SJSA1 (cell line): ENCODE results near the gene DPEP3. TPM values are rescaled to one million over a fixed set of nuclear protein-coding genes. Genes with fewer than 3 reads are reported as not detected.
A peak's percentile ranks its signal among the peaks of the same experiment; 100 is the strongest.
"Not testable (repeated sequence)": the region's sequence is repeated elsewhere in the genome, so short reads cannot be mapped to it uniquely, and the experiment has no call there.

Source experiments
- DNase-seq, 2 experiments: peaks; one replicate each; pipeline ENCODE4 v3.0.0-alpha.2; 2015 to 2020; ENCODE audit warnings: low spot score in 2 of 2, low read depth in 1 of 2
- H3K27ac ChIP-seq: fragments of 250-450 bp; sonication (Bioruptor Pico); 2 replicates; pipeline ENCODE4 v1.5.1; 2020; ENCODE audit warnings: mild to moderate bottlenecking, moderate library complexity
- H3K27me3 ChIP-seq: fragments of 250-450 bp; sonication (Bioruptor Pico); replicated peaks from 2 replicates; pipeline ENCODE4 v1.5.1; 2020; ENCODE audit warnings: mild to moderate bottlenecking, moderate library complexity
- H3K36me3 ChIP-seq: fragments of 250-450 bp; sonication (Bioruptor Pico); 2 replicates; pipeline ENCODE4 v1.5.1; 2020; ENCODE audit warnings: mild to moderate bottlenecking
- H3K4me1 ChIP-seq: fragments of 250-450 bp; sonication (Bioruptor Pico); replicated peaks from 2 replicates; pipeline ENCODE4 v1.6.1; 2021; ENCODE audit warnings: mild to moderate bottlenecking
- H3K4me3 ChIP-seq: fragments of 250-450 bp; sonication (Bioruptor Pico); 2 replicates; pipeline ENCODE4 v1.5.1; 2020; ENCODE audit warnings: mild to moderate bottlenecking
- H3K9me3 ChIP-seq: fragments of 250-450 bp; sonication (Bioruptor Pico); replicated peaks from 2 replicates; pipeline ENCODE4 v1.5.1; 2020; ENCODE audit warnings: mild to moderate bottlenecking
- total RNA-seq: library from RNA; depleted of rRNA; stranded (reverse); fragments of >200 nt; shearing (Covaris generic); gene quantifications from 2 replicates; pipeline ENCODE4 v1.2.3, GENCODE V29; 2014; rRNA removed

The DPEP3 gene
- not detected in 2 replicates for total RNA-seq

GRCh38 chr16:67979955-67980678 is at the start of gene DPEP3:
DPEP3 (minus strand) TSS chr16:67980499; CDS start chr16:67980380, 119 bp downstream.
- Histone ChIP-seq H3K27me3 (no peaks in the 10 kb centered on the region), H3K9me3 (no peaks in the 10 kb centered on the region; the same call in 1 of the 2 replicates), H3K4me3 (no peak within 1 kb of the TSS), H3K4me1 (peaks cover 5% of the 10 kb centered on the region), H3K27ac (no peak within 1 kb of the TSS), H3K36me3 (no peaks in the 10 kb centered on the region)
- no peak for DNase-seq

- H3K4me3 ChIP-seq: no peak overlapping the region
- no peaks in the 10 kb centered on the region for H3K27me3 ChIP-seq
- peaks cover 34% of the 10 kb centered on the region for H3K4me1 ChIP-seq
- H3K9me3 ChIP-seq: no peaks in the 10 kb centered on the region
- H3K36me3 ChIP-seq: peaks cover 25% of the 10 kb centered on the region
- H3K27ac ChIP-seq: no peak overlapping the region
- no peak for DNase-seq
Measured at GRCh38 chr16:68028996-68029395, 48.7 kb upstream of the DPEP3 start.

GRCh38 chr16:68022728-68023537 is 42.6 kb upstream of the DPEP3 start, which contains the start of the genes DDX28 and DUS2:
DDX28 (minus strand) TSS chr16:68023232; CDS start chr16:68023202, 30 bp downstream.
DUS2 (plus strand) TSS chr16:68023284; CDS start chr16:68038024, 14,740 bp downstream.
- H3K27ac ChIP-seq: peak within 1 kb of the TSS; percentile 72
- peaks cover 20% of the 10 kb centered on the region for H3K4me1 ChIP-seq
- peaks cover 41% of the 10 kb centered on the region for H3K36me3 ChIP-seq
- peak within 1 kb of the TSS; percentile 93 for H3K4me3 ChIP-seq
- H3K27me3 ChIP-seq: no peaks in the 10 kb centered on the region
- peak; percentile 91 to 93 for DNase-seq
- H3K9me3 ChIP-seq: no peaks in the 10 kb centered on the region

- DNase-seq: no peak
- H3K4me3 ChIP-seq: peak overlapping the region; percentile 93
- no peaks in the 10 kb centered on the region for H3K27me3 ChIP-seq
Measured at GRCh38 chr16:68022278-68022727, 42.0 kb upstream of the DPEP3 start.

GRCh38 chr16:68021490-68021889 is 41.2 kb upstream of the DPEP3 start:
- H3K4me3 ChIP-seq: no peak overlapping the region
- no peak for DNase-seq
- no peaks in the 10 kb centered on the region for H3K27me3 ChIP-seq
- H3K4me1 ChIP-seq: peaks cover 22% of the 10 kb centered on the region
- no peak overlapping the region for H3K27ac ChIP-seq
- H3K9me3 ChIP-seq: no peaks in the 10 kb centered on the region
- H3K36me3 ChIP-seq: peaks cover 36% of the 10 kb centered on the region

More at GRCh38 chr16:68022278-68022727, 42.0 kb upstream of the DPEP3 start:
- peaks cover 37% of the 10 kb centered on the region for H3K36me3 ChIP-seq
- peak overlapping the region; percentile 72 for H3K27ac ChIP-seq
- peaks cover 20% of the 10 kb centered on the region for H3K4me1 ChIP-seq
- no peaks in the 10 kb centered on the region for H3K9me3 ChIP-seq

GRCh38 chr16:68019167-68019680 is 38.9 kb upstream of the DPEP3 start:
- H3K4me1 ChIP-seq: peaks cover 22% of the 10 kb centered on the region
- no peak for DNase-seq
- no peak overlapping the region for H3K27ac ChIP-seq
- no peak overlapping the region for H3K4me3 ChIP-seq
- H3K36me3 ChIP-seq: peaks cover 27% of the 10 kb centered on the region
- H3K9me3 ChIP-seq: no peaks in the 10 kb centered on the region
- no peaks in the 10 kb centered on the region for H3K27me3 ChIP-seq

- no peak for DNase-seq
- Histone ChIP-seq H3K27me3 (no peaks in the 10 kb centered on the region), H3K4me1 (peaks cover 4% of the 10 kb centered on the region; the same call in 1 of the 2 replicates), H3K4me3 (no peak within 1 kb of the TSS), H3K36me3 (no peaks in the 10 kb centered on the region), H3K9me3 (no peaks in the 10 kb centered on the region), H3K27ac (no peak within 1 kb of the TSS)
Measured at GRCh38 chr16:68015681-68016080, 35.4 kb upstream of the DPEP3 start, which contains the start of gene DPEP2NB. DPEP2NB (minus strand) TSS chr16:68015911; CDS start chr16:68015770, 141 bp downstream.

GRCh38 chr16:68013440-68013839 is 33.1 kb upstream of the DPEP3 start:
- Histone ChIP-seq H3K4me3 (no peak overlapping the region), H3K4me1 (peaks cover 4% of the 10 kb centered on the region; the same call in 1 of the 2 replicates), H3K36me3 (no peaks in the 10 kb centered on the region), H3K27me3 (no peaks in the 10 kb centered on the region), H3K9me3 (no peaks in the 10 kb centered on the region), H3K27ac (no peak overlapping the region)
- no peak for DNase-seq

- H3K27me3 ChIP-seq, H3K27ac ChIP-seq, DNase-seq, H3K4me1 ChIP-seq, H3K9me3 ChIP-seq, H3K36me3 ChIP-seq, H3K4me3 ChIP-seq: not testable (repeated sequence)
Measured at GRCh38 chr16:68009872-68010271, 29.6 kb upstream of the DPEP3 start.

- Histone ChIP-seq H3K36me3 (no peaks in the 10 kb centered on the region), H3K27ac (no peak overlapping the region), H3K27me3 (no peaks in the 10 kb centered on the region), H3K9me3 (no peaks in the 10 kb centered on the region), H3K4me1 (no peaks in the 10 kb centered on the region), H3K4me3 (no peak overlapping the region)
- no peak for DNase-seq
Measured at GRCh38 chr16:68009157-68009735, 28.9 kb upstream of the DPEP3 start.

GRCh38 chr16:68005786-68006286 is 25.5 kb upstream of the DPEP3 start:
- no peak overlapping the region for H3K27ac ChIP-seq
- no peaks in the 10 kb centered on the region for H3K36me3 ChIP-seq
- DNase-seq: no peak
- H3K4me3 ChIP-seq: no peak overlapping the region
- no peaks in the 10 kb centered on the region for H3K9me3 ChIP-seq
- H3K27me3 ChIP-seq: no peaks in the 10 kb centered on the region
- H3K4me1 ChIP-seq: no peaks in the 10 kb centered on the region; the same call in 1 of the 2 replicates

GRCh38 chr16:68005211-68005610 is 24.9 kb upstream of the DPEP3 start:
- no peak overlapping the region for H3K27ac ChIP-seq
- H3K4me3 ChIP-seq: no peak overlapping the region
- DNase-seq: no peak
- H3K9me3 ChIP-seq: no peaks in the 10 kb centered on the region
- peaks cover 6% of the 10 kb centered on the region for H3K4me1 ChIP-seq
- H3K27me3 ChIP-seq: no peaks in the 10 kb centered on the region
- no peaks in the 10 kb centered on the region for H3K36me3 ChIP-seq

GRCh38 chr16:68003031-68003430 is 22.7 kb upstream of the DPEP3 start:
- H3K27ac ChIP-seq: no peak overlapping the region
- no peak for DNase-seq
- no peaks in the 10 kb centered on the region for H3K9me3 ChIP-seq
- H3K36me3 ChIP-seq: no peaks in the 10 kb centered on the region
- H3K27me3 ChIP-seq: no peaks in the 10 kb centered on the region
- no peak overlapping the region for H3K4me3 ChIP-seq
- H3K4me1 ChIP-seq: peaks cover 9% of the 10 kb centered on the region
